GM23338 (cell line): ENCODE results near the gene CARNS1. TPM values are rescaled to one million over a fixed set of nuclear protein-coding genes. Genes with fewer than 3 reads are reported as not detected.

Source experiments
- ATAC-seq: fragments of 200-7000 bp; cut with Tn5 transposase; 3 replicates; pipeline ENCODE4 v1.9.1; 2020
- DNase-seq: peaks from one replicate; pipeline ENCODE4 v3.0.0-alpha.2; 2015; ENCODE audit warnings: low spot score
- H2AFZ ChIP-seq: fragments of 200-600 bp; sonication (generic); 2 replicates; pipeline ENCODE4 v1.8.0; 2016; ENCODE audit warnings: antibody characterized with exemption, mild to moderate bottlenecking, moderate library complexity
- H3F3A ChIP-seq: fragments of 200-600 bp; sonication (generic); replicated peaks from 2 replicates; pipeline ENCODE4 v1.8.0; 2017; ENCODE audit warnings: antibody characterized with exemption, mixed run types, low read depth
- H3K27ac ChIP-seq: fragments of 200-600 bp; sonication (generic); 2 replicates; pipeline ENCODE4 v1.6.1; 2016; ENCODE audit warnings: low read depth
- H3K27me3 ChIP-seq: fragments of 200-600 bp; sonication (generic); 2 replicates; pipeline ENCODE4 v1.8.0; 2016; ENCODE audit warnings: mild to moderate bottlenecking, mixed run types, moderate library complexity; ENCODE audit not compliant: insufficient read depth
- H3K36me3 ChIP-seq: fragments of 200-600 bp; sonication (generic); 2 replicates; pipeline ENCODE4 v1.8.0; 2016; ENCODE audit warnings: mild to moderate bottlenecking; ENCODE audit not compliant: insufficient read depth
- H3K4me1 ChIP-seq: fragments of 200-600 bp; sonication (generic); 2 replicates; pipeline ENCODE4 v1.8.0; 2016; ENCODE audit warnings: mild to moderate bottlenecking, moderate library complexity; ENCODE audit not compliant: insufficient read depth
- H3K4me2 ChIP-seq: fragments of 200-600 bp; sonication (generic); 2 replicates; pipeline ENCODE4 v1.7.1; 2017; ENCODE audit warnings: mixed run types
- H3K4me3 ChIP-seq: fragments of 200-600 bp; sonication (generic); 2 replicates; pipeline ENCODE4 v1.6.1; 2016; ENCODE audit warnings: mixed run types
- H3K79me2 ChIP-seq: fragments of 200-600 bp; sonication (generic); replicated peaks from 2 replicates; pipeline ENCODE4 v1.8.0; 2017; ENCODE audit warnings: mild to moderate bottlenecking; ENCODE audit not compliant: insufficient read depth
- H3K9me2 ChIP-seq: fragments of 200-600 bp; sonication (generic); 2 replicates; pipeline ENCODE4 v1.8.0; 2017; ENCODE audit not compliant: insufficient read depth
- H4K20me1 ChIP-seq: fragments of 200-600 bp; sonication (generic); replicated peaks from 2 replicates; pipeline ENCODE4 v1.8.0; 2017; ENCODE audit warnings: mild to moderate bottlenecking; ENCODE audit not compliant: insufficient read depth
- H3K27ac Mint-ChIP-seq: 2 replicates; pipeline ENCODE4 v1.8.0; 2020; ENCODE audit warnings: inconsistent platforms, mild to moderate bottlenecking, moderate library complexity, mixed read lengths
- H3K27me3 Mint-ChIP-seq: 3 replicates; pipeline ENCODE4 v1.8.0; 2022; ENCODE audit warnings: low read depth, mild to moderate bottlenecking, moderate library complexity, mixed read lengths, inconsistent platforms; ENCODE audit not compliant: insufficient read depth, poor library complexity
- H3K36me3 Mint-ChIP-seq: 3 replicates; pipeline ENCODE4 v1.8.0; 2021; ENCODE audit warnings: low read depth, mild to moderate bottlenecking, inconsistent platforms, moderate library complexity, mixed read lengths
- H3K4me1 Mint-ChIP-seq: 3 replicates; pipeline ENCODE4 v1.8.0; 2020; ENCODE audit warnings: mild to moderate bottlenecking, inconsistent platforms, mixed read lengths
- H3K4me3 Mint-ChIP-seq: 3 replicates; pipeline ENCODE4 v1.8.0; 2021; ENCODE audit warnings: moderate library complexity, mild to moderate bottlenecking, inconsistent platforms, mixed read lengths
- H3K9me3 Mint-ChIP-seq: 3 replicates; pipeline ENCODE4 v1.8.0; 2020; ENCODE audit warnings: moderate library complexity, mild to moderate bottlenecking, inconsistent platforms, mixed read lengths
- CREB1 ChIP-seq: fragments of 250-450 bp; sonication (Bioruptor Pico); IDR thresholded peaks from 2 replicates; pipeline ENCODE4 v1.5.0; 2020; ENCODE audit warnings: low read depth, mild to moderate bottlenecking, moderate library complexity
- CTCF ChIP-seq, 2 experiments: fragments of 200-600 bp in 1 of 2; sonication (generic) in 1 of 2; conservative IDR thresholded peaks; 2 replicates each; pipeline versions ENCODE4 v1.5.1 to v1.6.1; 2016 to 2017; ENCODE audit warnings: antibody characterized with exemption in 2 of 2, low read depth in 2 of 2, mild to moderate bottlenecking in 2 of 2, moderate library complexity in 1 of 2
- ETS1 ChIP-seq: IDR thresholded peaks from 2 replicates; pipeline ENCODE4 v1.6.1; 2016; ENCODE audit warnings: antibody characterized with exemption
- EZH2 ChIP-seq: fragments of 200-600 bp; sonication (generic); IDR thresholded peaks from one replicate; pipeline ENCODE4 v1.8.0; 2017; ENCODE audit warnings: antibody characterized with exemption, mild to moderate bottlenecking, low read depth; ENCODE audit not compliant: unreplicated experiment
- EZH2phosphoT487 ChIP-seq: fragments of 200-600 bp; sonication (generic); IDR thresholded peaks from one replicate; pipeline ENCODE4 v1.8.1; 2018; ENCODE audit warnings: antibody characterized with exemption; ENCODE audit not compliant: unreplicated experiment
- JUNB ChIP-seq: IDR thresholded peaks from one replicate; pipeline ENCODE4 v1.6.1; 2016; ENCODE audit warnings: antibody characterized with exemption; ENCODE audit not compliant: unreplicated experiment
- NANOG ChIP-seq: IDR thresholded peaks from 2 replicates; pipeline ENCODE4 v1.6.1; 2016; ENCODE audit warnings: antibody characterized with exemption, borderline replicate concordance
- POLR2AphosphoS5 ChIP-seq: IDR thresholded peaks from 2 replicates; pipeline ENCODE4 v1.6.1; 2016; ENCODE audit warnings: antibody characterized with exemption, low read depth
- REST ChIP-seq: IDR thresholded peaks from one replicate; pipeline ENCODE4 v1.6.1; 2018; ENCODE audit warnings: antibody characterized with exemption; ENCODE audit not compliant: unreplicated experiment
- STAT1 ChIP-seq: IDR thresholded peaks from one replicate; pipeline ENCODE4 v1.6.1; 2016; ENCODE audit warnings: antibody characterized with exemption; ENCODE audit not compliant: unreplicated experiment
- ZNF114 ChIP-seq: fragments of 250-450 bp; sonication (Bioruptor Pico); IDR thresholded peaks from 2 replicates; pipeline ENCODE4 v1.5.0; 2020; ENCODE audit warnings: mild to moderate bottlenecking, moderate library complexity
- ZNF331 ChIP-seq: fragments of 250-450 bp; sonication (Bioruptor Pico); IDR thresholded peaks from 2 replicates; pipeline ENCODE4 v1.5.0; 2020; ENCODE audit warnings: low read depth, mild to moderate bottlenecking, moderate library complexity
- ZNF462 ChIP-seq: fragments of 250-450 bp; sonication (Bioruptor Pico); IDR thresholded peaks from 2 replicates; pipeline ENCODE4 v1.5.0; 2020; ENCODE audit warnings: mild to moderate bottlenecking, moderate library complexity
- polyA plus RNA-seq: library from polyadenylated mRNA; unstranded; fragments of >200 nt; fragmentation: Nextera tagmentation; extraction: Ambion mirVana; gene quantifications from 2 replicates; pipeline ENCODE4 v1.2.1, GENCODE V29; 2016
- total RNA-seq: library from RNA; depleted of rRNA; stranded (reverse); fragments of >200 nt; shearing (Covaris generic); gene quantifications from 2 replicates; pipeline ENCODE4 v1.2.3, GENCODE V29; 2014

The CARNS1 gene
- total and polyA plus RNA-seq, 2 experiments from 2014 or later: 0.52 to 0.76 TPM

- H3K4me3 ChIP-seq: no peak overlapping the region
- no peak overlapping the region for H3K4me2 ChIP-seq
- H3K27ac Mint-ChIP-seq: no peak overlapping the region
- H3K9me2 ChIP-seq: no peaks in the 10 kb centered on the region
- H3K36me3 Mint-ChIP-seq: no peaks in the 10 kb centered on the region
- ATAC-seq: no peak
- no peak overlapping the region for H3K27ac ChIP-seq
- peaks cover 21% of the 10 kb centered on the region for H3K4me1 Mint-ChIP-seq
- DNase-seq: no peak
- no peaks in the 10 kb centered on the region for H3K79me2 ChIP-seq
- no peak overlapping the region for H3K4me3 Mint-ChIP-seq
- H2AFZ ChIP-seq: no peak overlapping the region
- no peaks in the 10 kb centered on the region for H3K27me3 ChIP-seq
- H3K9me3 Mint-ChIP-seq: no peaks in the 10 kb centered on the region
- H3K27me3 Mint-ChIP-seq: peaks cover 26% of the 10 kb centered on the region
- H4K20me1 ChIP-seq: no peaks in the 10 kb centered on the region
- TF ChIP-seq EZH2: no peak
- no peak for TF ChIP-seq ZNF331
- no peak for TF ChIP-seq ETS1
- TF ChIP-seq ZNF462 (CRISPR knock-in tag): no peak
- TF ChIP-seq CREB1 (CRISPR knock-in tag): no peak
- TF ChIP-seq STAT1: no peak
- TF ChIP-seq POLR2AphosphoS5: no peak
- TF ChIP-seq NANOG: no peak
- no peak for TF ChIP-seq JUNB
- no peak for TF ChIP-seq CTCF (conservative IDR thresholded peaks at IDR 0.05; ENCODE audit: low read depth in 2 of 2)
- no peak for TF ChIP-seq ZNF114 (CRISPR knock-in tag)
- TF ChIP-seq REST: no peak
- no peak for TF ChIP-seq EZH2phosphoT487
- no peaks in the 10 kb centered on the region for H3K36me3 ChIP-seq
- H3K4me1 ChIP-seq: peaks cover 11% of the 10 kb centered on the region; the same call in 1 of the 2 replicates
- H3F3A ChIP-seq: no peaks in the 10 kb centered on the region
Measured at GRCh38 chr11:67406420-67406968, 9.0 kb upstream of the CARNS1 start.
